Stromal cell of bone marrow (primary cell): ENCODE data around the gene SAMD14.

Source experiments
- DNase-seq: peaks from one replicate; pipeline ENCODE4 v3.0.0-alpha.2; 2012; ENCODE audit warnings: low read depth

Gene SAMD14

DNA sequence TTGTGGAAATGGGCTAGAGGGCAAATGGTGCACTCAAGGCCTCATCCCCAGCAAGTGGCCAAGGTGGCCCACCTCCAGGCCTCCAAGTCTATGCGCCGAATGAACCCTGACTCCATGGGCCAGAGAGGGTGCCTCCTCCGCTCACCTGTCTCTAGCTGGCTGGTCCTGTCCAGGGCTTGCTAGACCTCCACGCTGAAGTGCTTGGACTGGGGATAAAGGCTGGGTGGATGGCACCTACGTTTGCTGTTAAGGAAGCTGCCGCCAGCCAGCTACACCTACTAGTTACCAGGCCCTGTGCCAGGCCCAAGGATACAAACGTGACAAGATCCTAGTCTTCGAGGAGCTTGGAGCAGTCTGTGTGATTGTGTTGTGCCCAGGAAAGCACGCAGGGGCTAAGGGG lies 35.1 kb upstream of the SAMD14 start:
- DNase-seq = no peak

DNA sequence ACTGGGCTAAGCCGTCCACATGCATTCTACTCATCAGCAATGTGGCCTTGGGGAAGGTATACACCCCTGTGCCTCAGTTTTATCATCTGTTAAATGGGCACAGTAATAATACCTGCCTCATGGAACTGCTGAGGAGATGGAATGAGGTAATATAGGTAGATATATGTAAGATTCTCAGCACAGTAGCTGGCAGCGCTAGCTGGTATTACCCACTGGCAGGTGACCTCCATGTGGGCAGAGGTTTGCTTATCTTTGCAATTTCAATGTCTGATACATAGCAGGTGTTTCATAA lies 34.7 kb upstream of the SAMD14 start:
- no peak for DNase-seq

DNA sequence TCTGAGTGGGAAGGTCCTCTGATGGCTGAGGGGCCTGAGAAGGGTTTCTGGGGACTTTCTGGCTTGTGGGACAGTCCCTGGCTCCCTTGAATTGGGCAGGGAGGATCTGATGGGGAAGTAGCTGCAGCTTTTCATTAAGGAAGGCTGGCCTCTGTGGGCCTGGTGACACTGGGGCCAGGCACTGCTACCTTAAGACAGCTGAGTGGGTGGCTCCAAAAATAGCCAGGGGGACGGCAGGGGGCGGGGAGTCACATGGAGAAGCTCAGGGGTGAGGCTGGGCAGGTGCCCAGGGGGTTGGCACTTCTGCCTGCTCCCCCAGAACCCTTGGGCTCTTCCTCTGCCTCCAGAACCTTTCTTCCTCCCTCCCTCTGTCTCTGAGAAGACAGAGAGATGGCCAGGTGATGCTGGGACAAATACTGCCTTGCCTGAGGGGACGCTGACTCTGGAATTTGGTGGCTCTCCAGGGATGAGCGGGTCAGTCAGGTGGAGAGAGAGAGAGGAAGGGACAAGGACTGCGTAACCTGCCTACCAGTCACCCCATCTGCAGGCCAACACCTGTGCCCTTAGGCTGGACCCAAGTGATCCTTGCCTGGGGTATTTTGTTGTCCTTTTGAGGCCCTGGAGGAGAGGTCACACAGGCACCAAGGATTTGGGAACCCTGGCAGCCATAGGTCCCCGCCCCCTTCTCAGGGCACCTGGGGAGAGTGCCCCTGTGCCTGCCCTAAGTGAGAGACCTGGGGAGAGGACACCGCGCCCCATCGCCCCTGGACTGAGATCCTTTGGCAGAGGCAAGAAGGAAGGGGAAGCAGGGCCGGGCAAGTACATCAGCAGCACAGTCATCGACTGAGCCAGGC lies 34.1 kb upstream of the SAMD14 start:
- no peak for DNase-seq

DNA sequence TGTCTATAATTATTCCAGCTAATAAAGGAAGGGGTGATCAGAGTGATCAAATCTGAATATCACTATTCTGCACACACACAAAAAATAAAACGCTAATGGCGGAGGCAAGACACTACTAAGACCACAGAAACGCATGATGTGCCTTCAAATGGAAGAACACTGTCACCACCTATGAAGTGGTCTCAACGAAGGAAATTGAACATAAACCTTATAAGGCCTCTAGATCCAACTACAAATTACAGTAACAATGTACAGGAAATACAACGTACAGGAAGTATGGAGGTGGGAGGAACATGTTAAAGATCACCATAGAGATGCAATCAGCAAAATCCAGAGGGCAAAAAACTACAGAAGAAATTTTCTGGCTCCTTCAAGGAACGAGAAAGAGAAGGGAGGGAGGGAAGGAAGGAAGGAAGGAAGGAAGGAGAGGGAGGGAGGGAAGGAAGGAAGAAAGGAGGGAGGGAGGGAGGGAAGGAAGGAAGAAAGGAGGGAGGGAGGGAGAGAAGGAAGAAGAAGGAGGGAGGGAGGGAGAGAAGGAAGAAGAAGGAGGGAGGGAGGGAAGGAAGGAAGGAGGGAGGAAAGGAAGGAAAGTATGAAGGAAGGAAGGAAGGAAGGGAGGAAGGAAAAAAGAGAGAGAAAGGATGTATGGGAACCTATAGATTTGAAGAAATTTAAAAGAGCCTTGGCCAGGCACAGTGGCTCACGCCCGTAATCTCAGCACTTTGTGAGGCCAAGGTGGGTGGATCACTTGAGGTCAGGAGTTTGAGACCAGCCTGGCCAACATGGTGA lies 32.7 kb upstream of the SAMD14 start:
- DNase-seq = no peak

DNA sequence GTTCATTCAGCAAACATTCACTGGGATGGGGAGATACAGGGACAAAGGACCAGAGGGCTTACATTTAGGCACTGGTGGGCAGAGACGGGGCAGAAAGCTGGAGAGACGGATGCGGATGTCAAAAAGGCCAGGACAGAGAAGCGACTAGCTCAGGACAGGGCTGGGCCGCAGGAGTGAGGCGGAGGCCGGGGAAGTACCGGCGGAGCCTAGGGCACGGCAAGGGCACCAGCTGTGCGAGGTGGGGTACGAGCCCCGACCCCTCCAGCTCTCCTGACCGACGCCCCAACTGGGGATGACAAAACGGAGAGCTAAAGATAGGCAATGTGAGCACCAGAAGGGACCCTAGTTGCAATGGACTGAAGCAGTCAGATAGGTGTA lies 31.9 kb upstream of the SAMD14 start:
- no peak for DNase-seq

DNA sequence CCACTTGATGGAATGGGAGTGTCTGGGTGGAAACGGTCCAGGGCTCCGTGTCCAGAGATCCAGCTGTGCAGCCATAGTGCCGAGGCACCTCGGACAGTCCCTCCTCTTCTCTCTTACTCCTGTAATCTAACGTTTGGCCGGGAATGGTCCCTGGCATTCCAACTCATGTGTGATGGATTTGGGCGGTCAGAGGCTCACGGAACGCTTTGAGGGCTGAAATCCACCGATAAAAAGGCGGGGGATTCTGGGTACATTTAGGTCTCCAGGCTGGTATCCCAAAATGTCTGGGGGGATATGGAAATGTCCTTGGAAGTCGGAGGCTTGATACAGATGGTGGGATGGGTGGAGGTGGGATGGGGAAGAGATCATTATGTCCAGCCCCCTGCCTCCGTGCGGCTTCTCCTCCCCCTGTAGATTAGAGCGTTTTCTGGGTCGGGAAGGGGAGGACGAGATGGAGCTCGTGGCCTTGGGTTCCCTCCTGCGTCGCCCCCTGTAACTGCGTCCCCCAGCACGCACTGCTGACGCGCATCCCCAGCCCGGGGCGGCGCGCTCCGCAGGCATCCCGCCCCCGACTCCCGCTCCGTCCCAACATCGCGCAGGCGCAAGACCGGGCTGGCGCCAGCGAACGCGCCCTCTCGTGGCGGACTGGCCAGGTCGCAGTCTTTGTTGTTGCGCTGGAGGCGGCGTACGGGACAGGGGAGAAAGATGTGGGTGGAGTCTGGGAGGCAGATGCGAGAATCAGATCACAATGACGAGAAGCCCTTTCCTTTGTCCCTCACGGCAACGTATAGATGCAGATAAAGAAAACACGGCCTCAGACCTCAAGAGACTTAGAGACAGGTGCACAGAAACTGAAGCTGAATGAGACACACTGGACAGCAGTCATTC lies 31.3 kb upstream of the SAMD14 start:
- peak; percentile 71 for DNase-seq

DNA sequence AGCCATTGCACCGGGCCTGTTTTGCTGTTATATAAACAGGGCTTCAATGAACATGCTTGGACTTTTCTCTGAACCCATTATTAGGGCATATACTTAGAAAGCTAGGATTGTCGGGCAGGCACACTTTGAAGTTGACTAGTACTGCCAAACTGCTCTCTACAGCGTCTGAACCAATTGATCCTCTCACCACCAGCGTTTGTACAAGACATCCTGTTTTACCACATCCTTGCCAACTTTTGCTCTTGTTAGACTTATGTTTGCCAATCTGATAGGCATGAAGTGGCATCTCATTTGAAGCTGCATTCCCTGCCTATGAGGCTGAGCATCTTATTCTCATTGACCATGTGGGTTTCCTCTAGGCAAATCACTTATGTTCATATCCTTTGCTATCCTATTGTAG lies 27.9 kb upstream of the SAMD14 start:
- DNase-seq = no peak

DNA sequence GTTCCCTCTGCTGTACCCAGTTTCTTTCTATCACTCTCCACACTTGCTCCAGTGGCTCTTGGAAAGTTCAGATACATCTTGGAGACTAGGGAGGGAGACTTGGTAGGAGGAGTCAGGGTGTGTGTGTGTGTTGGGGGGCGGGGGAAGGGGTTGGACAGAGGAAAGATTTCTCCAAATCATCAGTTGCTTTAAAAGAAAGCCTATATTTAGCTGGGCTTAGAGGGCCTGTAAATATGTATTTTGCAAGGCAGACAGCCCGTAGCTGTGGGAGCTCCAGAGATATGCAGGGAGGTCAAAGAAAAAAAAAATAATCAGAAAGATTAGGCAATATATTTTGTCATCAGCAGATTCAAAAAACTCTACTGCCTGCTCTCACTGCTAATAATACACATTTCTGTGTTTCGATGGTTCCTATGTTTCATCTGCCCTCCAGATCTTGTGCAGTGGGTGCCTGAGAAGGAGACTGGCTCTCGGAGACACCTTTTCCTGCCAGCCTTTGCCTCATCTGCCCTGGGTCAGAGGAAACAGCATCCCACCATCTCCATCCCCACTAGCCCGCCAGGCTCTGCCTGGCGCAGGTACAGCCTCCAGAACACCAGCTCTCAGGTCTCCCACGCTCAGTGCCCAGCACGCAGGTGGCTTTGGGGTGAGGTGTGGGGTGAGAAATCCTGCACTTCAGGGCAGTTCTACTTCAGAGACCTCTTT lies 25.3 kb upstream of the SAMD14 start:
- peak; percentile 64 for DNase-seq

DNA sequence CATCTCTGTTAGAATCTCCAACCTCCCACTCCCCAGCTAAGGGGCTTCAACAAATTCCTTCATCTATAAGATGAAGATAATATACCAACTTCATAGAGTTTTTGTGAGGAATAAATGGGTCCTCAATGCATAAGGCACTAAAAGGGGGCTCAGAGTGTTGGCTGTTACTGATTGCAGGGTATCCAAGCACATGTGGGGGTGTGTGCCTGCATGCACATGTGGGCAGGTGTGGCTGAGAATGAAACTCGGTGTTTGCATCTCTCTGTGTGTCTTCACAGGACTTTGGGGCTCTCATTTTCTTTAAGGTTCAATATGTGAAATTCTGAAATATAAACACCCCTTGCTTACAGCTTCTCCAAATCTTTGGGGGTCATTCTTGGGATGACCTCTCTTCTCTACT lies 24.6 kb upstream of the SAMD14 start:
- DNase-seq = no peak

DNA sequence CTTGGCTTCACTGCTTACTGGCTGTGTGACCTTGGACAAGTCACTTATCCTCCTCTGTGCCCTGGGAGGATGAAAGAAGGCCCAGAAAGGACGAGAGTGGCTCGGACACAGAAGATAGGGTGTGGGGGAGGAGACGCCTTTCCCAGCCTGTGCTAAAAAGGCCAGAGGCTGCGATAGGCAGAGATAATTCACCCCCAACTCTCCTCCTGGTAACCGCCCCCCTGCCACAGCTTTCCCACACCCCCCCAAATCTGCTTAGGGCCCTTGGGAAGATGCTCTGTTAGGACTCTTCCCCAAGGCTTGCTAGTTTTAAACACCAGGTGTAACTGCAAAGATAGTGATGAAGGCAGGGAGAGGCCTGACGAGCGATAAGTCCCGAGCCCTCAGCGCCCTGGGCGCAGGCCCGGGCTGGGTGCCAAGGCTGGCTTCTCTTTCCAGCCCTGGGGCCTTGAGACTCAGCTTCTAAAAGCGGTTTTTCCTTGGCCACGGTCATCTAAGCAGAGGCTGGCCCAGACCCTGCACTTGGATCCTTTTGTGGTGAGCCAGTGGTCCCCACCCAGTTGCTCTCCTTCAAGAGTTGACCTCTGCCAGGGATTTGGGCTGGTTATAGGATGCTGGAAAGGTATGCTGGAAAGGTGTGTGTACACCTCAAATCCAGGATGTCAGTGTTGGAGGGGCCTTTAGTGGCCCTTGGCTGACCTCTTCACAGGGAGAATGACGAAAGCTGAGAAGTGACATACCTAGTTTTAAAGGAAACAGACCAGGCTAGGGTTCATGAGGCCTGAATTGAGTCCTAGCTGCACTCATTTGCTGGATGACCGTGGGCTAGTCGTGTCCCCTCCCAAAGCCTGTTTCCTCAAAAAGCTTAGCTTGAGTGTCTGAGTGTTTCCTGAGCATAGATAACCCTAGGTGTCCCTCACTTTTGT lies 24.0 kb upstream of the SAMD14 start:
- no peak for DNase-seq

DNA sequence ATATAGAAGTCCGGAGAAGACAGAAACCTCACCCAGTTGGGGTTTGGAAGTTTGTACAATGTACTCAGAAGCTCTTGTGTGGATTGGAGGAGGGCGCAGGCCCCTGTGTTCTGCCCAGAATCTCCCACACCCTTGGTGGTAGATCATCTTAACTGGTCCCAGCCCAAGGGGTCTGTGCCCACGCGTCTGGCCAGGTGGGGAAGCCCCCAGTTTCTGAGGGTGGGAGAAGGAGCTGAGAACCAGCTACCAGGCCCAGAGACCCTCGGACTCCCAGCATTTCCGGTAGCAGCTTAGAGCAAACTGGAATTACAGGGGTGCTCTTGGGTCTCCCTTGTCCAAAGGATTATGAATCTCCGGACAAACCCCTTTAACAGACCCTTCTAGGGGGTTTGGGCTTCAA lies 22.8 kb upstream of the SAMD14 start:
- no peak for DNase-seq

DNA sequence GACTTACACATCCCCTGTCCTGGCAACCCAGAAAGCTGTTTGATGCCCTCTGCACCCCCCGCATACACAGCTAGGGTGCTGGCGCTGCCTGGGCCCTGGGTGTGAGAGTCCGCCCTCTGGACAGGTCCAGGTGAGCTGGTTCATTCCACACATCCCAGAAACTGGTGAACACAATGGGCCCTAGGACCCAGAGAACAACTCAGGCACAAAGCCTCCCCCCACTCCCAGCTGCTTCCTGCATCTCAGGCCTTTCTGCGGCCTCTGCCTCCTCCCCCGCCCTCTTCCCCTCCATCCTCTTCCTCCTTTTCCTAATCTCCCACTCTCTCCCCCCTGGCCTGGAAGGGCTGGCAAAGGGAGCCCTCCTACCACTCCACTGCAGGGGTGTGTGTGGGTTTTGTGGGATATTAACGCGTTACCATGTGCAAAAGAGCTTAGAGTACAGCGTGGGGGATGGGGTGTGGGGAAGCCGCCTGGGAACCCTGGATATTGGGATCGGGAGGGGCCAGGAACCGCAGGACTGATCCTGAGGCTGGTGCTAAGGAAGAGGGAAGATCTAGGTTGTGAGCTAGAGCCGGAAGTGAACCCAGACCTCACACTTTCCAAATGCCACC lies 22.1 kb upstream of the SAMD14 start:
- peak; percentile 76 for DNase-seq

DNA sequence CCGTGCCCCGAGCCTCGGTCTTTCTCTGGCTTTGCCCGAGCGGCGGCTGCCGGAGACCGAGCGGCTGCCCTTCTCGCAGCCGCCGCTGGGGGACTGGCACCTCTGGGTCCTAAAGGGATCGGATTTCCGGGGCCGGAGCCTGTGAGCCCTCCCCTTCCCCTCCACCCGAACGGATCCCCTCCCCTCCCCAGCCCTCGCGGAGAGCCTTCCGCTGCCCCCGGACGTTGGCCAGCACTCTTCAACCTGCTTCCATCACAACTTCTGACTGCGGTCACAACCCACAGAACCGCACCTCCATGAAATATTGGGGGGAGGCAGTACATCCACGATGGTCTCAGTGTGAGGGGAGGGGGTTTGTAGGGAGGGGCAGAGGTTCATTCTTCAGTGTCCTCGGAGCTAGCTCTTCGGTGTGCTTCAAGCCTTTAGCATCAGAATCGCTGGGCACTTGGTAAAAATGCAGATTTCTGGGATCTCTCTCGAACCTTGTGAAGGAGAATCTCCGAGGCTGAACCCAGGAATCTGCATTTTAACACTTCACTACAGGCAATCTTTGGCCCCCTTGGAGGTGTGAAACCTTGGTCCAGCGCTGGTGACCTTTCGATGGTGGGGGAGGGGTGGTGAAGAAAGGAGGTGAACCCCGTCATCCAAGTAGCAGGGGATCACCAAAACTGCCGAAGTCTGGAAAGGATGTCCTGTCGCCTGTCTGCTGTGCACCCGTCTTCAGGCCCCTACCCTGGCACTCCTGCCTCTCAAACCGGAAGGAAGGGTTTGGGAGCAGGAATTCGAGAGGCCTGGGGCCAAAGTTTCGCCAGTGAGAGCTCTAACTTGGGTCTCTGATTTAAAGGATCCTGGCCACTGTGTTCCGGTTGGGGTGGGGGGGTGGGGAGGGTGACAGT lies 21.3 kb upstream of the SAMD14 start:
- DNase-seq = peak; percentile 86

DNA sequence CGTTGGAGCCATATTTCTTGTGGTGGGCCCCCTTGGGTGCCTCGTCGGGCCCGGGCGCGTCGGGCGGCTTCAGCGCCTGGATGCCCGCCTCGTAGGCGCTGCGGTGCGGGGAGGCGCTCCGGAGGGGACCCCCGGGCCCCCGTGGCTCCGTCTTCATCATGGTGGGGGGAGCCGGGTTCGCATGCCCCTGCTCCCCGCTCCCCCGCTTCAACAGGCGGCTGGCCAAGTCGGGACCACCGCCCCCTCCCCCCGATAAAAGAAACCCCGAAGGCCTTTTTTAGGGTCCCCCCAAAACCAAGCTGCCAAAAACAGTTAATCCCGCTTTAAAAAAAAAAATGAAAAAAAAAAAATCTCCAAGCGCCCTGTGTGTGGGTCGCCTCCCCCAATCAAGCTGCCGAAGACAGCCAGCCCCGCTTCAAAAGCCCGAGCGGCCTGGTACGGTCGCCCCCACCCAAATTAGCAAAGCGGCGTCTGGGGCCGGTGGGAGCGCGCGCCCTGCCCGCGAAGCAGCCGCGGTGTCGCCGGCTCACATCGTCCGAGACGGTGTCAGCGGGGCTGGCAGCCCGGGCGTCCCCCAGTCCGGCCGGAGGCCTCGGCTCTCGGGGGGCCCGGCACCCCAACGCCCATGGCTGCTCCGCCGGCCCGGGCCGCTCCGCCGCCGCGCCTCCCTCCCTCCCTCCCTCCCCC lies 20.5 kb upstream of the SAMD14 start, which contains the start of gene PPP1R9B:
PPP1R9B (minus strand) TSS at position 324 of the 687 bp plus-strand sequence; CDS start at position 160, 164 bp downstream.
- no peak for DNase-seq

DNA sequence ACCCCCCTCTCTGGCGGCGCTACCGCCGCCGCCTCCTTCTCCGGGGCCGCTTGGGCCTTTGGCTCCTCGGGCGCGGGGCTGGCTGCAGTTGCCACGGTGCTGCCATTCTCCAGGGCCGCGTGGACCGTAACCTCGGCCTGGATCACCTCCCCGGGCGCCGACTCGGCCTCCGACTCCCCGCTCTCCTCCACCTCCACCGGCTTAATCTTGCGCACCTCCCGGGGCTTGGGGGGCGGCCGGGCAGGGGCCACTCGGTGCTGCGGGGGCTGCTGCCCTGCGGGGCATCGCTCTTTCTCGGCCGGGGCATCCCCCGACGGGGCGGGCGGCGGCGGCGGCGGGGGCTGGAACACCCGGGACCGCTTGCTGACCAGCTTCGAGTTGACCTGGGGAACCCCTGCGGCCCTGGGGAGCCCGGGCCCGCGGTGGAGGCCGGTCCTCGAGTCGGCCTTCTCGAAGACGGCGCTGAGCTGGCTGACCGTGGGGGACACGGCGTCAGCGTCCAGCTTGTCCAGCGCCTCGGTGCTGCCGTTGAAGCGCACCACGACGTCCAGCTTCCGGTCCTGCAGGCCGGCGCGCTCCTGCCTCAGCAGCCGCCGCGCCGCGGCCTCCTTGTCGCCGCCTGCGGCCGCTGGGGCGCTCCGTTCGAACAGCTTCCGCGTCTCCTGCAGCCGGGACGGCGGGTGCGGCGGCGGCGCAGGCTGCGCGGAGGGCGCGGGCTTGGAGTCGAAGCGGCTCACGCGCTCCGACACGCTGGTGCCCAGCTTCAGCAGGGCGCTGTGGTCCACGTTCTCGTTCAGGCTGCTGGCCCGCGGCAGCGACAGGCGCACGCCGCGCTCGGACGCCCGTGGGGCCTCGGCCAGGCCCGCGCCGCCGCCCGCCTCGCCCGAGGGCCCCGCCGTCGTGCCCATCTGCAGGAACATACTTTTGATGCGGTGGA lies 19.7 kb upstream of the SAMD14 start:
- DNase-seq = no peak

DNA sequence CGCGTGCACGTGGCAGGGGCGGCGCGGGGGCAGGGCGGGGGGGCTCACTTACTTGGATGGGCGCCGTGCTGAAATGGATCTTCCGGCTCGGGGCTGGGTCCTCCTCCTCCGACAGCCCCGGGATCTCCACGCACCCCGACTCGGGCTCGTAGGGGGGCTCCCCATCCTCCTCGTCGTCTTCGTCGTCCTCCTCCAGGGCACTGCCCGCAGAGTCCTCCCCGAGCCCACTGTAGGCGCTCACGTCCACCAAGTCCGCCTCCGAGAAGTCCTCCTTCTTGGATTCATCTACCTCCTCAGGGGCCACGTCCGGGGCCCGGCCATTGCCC lies 19.1 kb upstream of the SAMD14 start:
- no peak for DNase-seq

DNA sequence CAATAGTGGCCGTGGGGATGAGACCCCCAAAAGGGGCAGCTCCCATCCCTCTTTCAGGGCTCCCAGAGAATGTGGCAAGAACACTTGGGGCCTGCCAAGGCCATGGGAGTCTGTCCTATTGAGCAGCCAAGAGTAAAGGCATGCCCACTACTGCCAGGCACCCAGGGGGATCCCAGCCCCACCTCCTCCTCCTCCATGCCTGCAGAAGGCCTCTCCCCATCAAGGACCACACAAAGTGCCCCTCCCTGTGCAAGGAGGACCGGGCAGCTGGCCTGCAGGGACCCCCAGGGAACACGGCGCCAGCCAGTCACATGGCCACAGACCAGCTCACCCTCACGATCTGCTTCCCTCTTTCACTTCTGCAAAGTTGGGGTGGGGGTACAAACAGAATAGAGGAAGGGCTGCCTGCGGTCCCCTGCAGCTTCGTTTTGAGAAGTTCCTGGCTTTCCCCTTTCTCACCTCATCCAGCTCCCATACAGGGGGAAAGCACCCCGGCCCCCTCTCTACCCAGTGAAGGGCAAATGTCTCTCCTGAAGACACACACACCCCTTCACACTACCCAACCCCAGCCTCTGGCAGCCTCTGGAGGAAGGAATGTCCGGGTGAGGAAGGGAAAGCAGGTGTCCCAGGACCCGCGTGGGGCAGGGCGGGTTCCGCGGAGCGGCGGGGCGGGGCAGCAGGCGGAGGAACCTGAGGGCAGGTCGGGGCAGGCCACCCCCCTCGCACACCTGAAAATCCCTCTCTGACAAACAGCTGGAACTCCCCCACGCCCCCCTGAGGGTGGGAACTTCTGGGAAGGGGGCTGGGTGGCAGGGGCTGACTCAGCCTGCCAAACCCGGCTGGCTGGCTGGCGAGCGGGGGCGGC lies 18.5 kb upstream of the SAMD14 start:
- no peak for DNase-seq
